HG03175 (cell line): ENCODE data around the gene ANKHD1.
"Not testable (repeated sequence)": the region's sequence is repeated elsewhere in the genome, so short reads cannot be mapped to it uniquely, and the experiment has no call there.

Experiments
- ATAC-seq: cut with Tn5 transposase; IDR thresholded peaks from one replicate; pipeline ENCODE4 v1.9.1; 2021; ENCODE audit warnings: mild to moderate bottlenecking, moderate library complexity; ENCODE audit not compliant: unreplicated experiment

Gene ANKHD1

GRCh38 chr5:140561753-140562523, 160.3 kb downstream of the ANKHD1 start:
- ATAC-seq = no peak

GRCh38 chr5:140563596-140563995, 162.0 kb downstream of the ANKHD1 start:
- no peak for ATAC-seq

GRCh38 chr5:140564196-140565023, 162.8 kb downstream of the ANKHD1 start, which contains the start of the genes APBB3 and SLC35A4:
TSS of gene APBB3 (minus strand) at chr5:140564598. CDS start at chr5:140564245, 353 bp downstream.
TSS of gene SLC35A4 (plus strand) at chr5:140564828. CDS start at chr5:140567170, 2,342 bp downstream.
- ATAC-seq = peak; percentile 89

- no peak for ATAC-seq
Measured at GRCh38 chr5:140565024-140565779, 163.6 kb downstream of the ANKHD1 start.

- ATAC-seq = no peak
Measured at GRCh38 chr5:140565780-140566095, 164.1 kb downstream of the ANKHD1 start.

- no peak for ATAC-seq
Measured at GRCh38 chr5:140566665-140567064, 165.0 kb downstream of the ANKHD1 start.

GRCh38 chr5:140567136-140567818, 165.6 kb downstream of the ANKHD1 start:
- ATAC-seq = no peak

- no peak for ATAC-seq
Measured at GRCh38 chr5:140567871-140568270, 166.2 kb downstream of the ANKHD1 start.

- ATAC-seq = no peak
Measured at GRCh38 chr5:140568443-140569063, 166.9 kb downstream of the ANKHD1 start.

- peak; percentile 19 for ATAC-seq
Measured at GRCh38 chr5:140569197-140569596, 167.6 kb downstream of the ANKHD1 start.

- no peak for ATAC-seq
Measured at GRCh38 chr5:140570058-140570457, 168.4 kb downstream of the ANKHD1 start.

GRCh38 chr5:140570488-140570887, 168.9 kb downstream of the ANKHD1 start:
- ATAC-seq = no peak

GRCh38 chr5:140571105-140571504, 169.5 kb downstream of the ANKHD1 start:
- ATAC-seq = no peak

- no peak for ATAC-seq
Measured at GRCh38 chr5:140573683-140574082, 172.1 kb downstream of the ANKHD1 start.

- no peak for ATAC-seq
Measured at GRCh38 chr5:140574165-140574564, 172.5 kb downstream of the ANKHD1 start.

GRCh38 chr5:140575309-140575708, 173.7 kb downstream of the ANKHD1 start:
- ATAC-seq = no peak

GRCh38 chr5:140576776-140577201, 175.2 kb downstream of the ANKHD1 start:
- no peak for ATAC-seq

GRCh38 chr5:140579188-140579747, 177.6 kb downstream of the ANKHD1 start:
- ATAC-seq = not testable (repeated sequence)

GRCh38 chr5:140587495-140587894, 185.9 kb downstream of the ANKHD1 start:
- no peak for ATAC-seq
